Measurements from ENCODE around the gene NTN3.

The NTN3 gene

DNA sequence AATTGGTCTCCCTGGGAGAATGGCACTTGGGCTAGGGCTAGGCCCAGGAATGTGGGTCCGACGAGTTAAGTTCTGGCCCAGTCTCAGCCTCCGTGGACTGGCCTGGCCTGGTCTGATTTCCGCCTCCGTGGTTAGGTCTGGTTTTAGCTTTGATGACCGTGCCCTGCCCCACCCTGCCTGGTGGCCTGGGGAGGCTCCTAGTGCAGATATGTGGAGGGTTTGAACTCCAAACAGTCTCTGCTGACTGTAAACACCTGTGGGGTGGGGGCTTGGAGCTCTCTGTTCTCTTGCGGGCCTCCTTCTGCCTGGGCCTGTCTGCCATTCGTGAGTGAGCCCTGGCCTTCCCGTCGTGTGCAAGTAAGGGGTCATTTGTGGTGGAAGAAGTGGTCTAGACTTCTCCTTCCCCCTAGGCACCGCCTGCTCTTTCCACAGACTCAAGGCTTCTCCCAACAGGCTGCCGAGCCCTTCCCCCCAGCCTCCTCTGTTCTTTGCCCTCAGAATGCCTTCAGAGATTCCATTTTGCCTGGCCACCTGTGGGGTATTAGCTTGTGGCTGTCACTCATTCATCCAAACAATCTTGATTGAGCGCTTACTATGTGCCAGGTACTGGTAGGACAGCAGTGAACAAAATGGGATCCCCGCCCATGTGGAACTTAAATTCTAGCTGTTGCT, 44.2 kb downstream of the NTN3 start:
- no peak for DNase-seq

GRCh38 chr16:2516391-2517240, 45.5 kb downstream of the NTN3 start:
- no peak for DNase-seq

- no peak for DNase-seq
Observed at GRCh38 chr16:2517954-2518605, 47.0 kb downstream of the NTN3 start.

- no peak for DNase-seq
Observed at GRCh38 chr16:2518823-2519710, 48.0 kb downstream of the NTN3 start.

GRCh38 chr16:2519711-2520080, 48.6 kb downstream of the NTN3 start:
- DNase-seq: no peak

DNA sequence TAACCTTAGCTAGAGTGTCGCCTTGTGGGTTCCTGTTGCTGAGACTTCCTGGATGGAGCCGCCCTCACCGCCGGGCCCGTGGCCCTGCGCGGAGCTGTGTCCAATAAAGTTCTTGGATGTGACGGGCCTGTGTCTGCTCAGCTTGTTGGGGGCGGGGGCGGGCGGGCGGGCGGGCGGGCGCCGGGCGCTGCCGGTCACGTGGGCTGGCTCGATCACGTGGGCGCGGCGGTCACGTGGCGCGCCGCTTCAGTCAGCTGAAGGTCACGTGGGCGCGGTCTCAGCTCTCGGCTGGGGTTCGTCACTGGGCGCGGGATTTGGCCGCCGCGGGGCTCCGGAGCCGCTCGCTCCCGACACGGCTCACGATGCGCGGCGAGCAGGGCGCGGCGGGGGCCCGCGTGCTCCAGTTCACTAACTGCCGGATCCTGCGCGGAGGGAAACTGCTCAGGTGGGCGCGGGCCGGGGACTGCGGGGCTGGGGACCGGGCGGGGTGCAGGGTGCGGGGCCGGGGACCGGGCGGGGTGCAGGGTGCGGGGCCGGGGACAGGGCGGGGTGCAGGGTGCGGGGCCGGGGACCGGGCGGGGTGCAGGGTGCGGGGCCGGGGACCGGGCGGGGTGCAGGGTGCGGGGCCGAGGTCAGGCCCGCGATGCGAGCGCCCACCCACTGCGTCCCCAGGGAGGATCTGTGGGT, 49.1 kb downstream of the NTN3 start, which contains the start of gene AMDHD2:
Gene AMDHD2 (plus strand): TSS at position 275 of the 687 bp plus-strand sequence. CDS start 88 bp downstream, at position 363.
- peak; percentile 90 for DNase-seq

GRCh38 chr16:2520784-2521531, 49.9 kb downstream of the NTN3 start:
- peak; percentile 29 for DNase-seq
